OCI-LY3 (cell line): ENCODE results near the gene EIF1AD.

ENCODE experiments used
- EZH2phosphoT487 ChIP-seq: fragments of 200-600 bp; shearing (Covaris generic); IDR thresholded peaks from 2 replicates; pipeline ENCODE4 v1.6.1; 2018; ENCODE audit warnings: antibody characterized with exemption, mixed run types, low read depth
- TF ChIP-seq, protein P1 (sequence below): fragments of 200-600, 300-600 bp; sonication (generic); IDR thresholded peaks from 2 replicates; pipeline ENCODE4 v1.5.1; 2014; ENCODE audit warnings: antibody characterized with exemption, low read length, low read depth

DNA sequence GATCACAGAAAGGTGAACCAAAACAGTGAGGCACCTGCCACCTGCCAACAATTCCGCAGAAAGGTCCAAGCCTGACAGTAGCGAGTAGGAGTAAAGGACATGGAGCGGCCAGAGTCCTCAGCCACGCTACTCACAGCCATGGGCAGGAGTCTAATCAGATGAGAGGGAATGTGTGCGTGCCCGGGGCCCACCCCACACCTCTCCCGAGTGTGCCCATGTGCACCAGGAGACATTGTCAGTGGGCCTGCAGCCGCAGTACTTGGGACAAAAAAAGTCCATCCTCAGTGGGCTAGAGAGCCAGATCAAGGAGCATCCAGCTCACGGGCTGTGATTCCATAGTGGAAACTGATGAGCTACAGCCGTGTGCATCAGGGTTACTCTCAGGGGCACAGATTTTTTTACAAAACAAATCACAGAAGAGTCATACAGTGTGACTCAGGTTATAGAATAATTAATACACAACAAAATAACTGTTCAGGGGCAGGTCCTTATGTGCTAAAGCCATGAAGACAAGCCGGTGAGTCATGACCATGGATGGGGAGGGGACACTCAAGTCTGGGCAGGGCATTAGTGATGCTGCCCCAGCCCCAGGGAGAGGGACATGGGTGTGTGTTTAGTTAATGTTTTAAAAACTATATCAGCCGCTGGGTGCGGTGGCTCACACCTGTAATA is 28.4 kb downstream of the EIF1AD start:
- TF ChIP-seq, protein P1, sequence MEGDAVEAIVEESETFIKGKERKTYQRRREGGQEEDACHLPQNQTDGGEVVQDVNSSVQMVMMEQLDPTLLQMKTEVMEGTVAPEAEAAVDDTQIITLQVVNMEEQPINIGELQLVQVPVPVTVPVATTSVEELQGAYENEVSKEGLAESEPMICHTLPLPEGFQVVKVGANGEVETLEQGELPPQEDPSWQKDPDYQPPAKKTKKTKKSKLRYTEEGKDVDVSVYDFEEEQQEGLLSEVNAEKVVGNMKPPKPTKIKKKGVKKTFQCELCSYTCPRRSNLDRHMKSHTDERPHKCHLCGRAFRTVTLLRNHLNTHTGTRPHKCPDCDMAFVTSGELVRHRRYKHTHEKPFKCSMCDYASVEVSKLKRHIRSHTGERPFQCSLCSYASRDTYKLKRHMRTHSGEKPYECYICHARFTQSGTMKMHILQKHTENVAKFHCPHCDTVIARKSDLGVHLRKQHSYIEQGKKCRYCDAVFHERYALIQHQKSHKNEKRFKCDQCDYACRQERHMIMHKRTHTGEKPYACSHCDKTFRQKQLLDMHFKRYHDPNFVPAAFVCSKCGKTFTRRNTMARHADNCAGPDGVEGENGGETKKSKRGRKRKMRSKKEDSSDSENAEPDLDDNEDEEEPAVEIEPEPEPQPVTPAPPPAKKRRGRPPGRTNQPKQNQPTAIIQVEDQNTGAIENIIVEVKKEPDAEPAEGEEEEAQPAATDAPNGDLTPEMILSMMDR, result no peak
- TF ChIP-seq EZH2phosphoT487, result no peak
